Measurements from ENCODE around the gene BID. TPM values are rescaled to one million over a fixed set of nuclear protein-coding genes. Genes with fewer than 3 reads are reported as not detected.

BID gene
- total RNA-seq, 2 donors from 2014 or later = 18.1 to 21.0 TPM

DNA sequence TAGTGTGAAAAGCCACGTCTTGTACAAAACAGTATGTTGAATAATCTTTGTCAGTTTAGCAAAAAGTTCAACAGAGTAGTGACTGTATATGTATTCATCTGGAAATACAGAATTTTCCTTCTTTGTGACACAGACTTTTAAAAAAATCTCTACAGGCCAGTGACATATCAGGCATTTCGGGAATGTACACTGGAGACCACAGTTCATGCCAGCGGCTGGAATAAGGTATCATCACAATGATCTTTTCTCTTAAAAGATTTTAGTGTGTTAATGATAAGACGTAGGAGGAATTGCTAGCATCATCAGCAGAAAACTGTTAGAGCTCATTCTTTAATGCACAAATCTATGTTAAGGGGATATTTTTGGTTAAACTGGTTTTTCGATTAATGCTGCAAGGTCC lies 78.3 kb downstream of the BID start:
- no peak overlapping the region for H3K4me3 ChIP-seq
- TF ChIP-seq POLR2A (IDR thresholded peaks at IDR 0.05) (no peak), POLR2AphosphoS5 (IDR thresholded peaks at IDR 0.05) (no peak)
- TF ChIP-seq, protein P1, sequence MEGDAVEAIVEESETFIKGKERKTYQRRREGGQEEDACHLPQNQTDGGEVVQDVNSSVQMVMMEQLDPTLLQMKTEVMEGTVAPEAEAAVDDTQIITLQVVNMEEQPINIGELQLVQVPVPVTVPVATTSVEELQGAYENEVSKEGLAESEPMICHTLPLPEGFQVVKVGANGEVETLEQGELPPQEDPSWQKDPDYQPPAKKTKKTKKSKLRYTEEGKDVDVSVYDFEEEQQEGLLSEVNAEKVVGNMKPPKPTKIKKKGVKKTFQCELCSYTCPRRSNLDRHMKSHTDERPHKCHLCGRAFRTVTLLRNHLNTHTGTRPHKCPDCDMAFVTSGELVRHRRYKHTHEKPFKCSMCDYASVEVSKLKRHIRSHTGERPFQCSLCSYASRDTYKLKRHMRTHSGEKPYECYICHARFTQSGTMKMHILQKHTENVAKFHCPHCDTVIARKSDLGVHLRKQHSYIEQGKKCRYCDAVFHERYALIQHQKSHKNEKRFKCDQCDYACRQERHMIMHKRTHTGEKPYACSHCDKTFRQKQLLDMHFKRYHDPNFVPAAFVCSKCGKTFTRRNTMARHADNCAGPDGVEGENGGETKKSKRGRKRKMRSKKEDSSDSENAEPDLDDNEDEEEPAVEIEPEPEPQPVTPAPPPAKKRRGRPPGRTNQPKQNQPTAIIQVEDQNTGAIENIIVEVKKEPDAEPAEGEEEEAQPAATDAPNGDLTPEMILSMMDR (IDR thresholded peaks at IDR 0.05) = no peak
- WGBS = 84% methylated on average over 5 of the region's 5 CpGs
- no peaks in the 10 kb centered on the region for H3K36me3 ChIP-seq
- H3K9me3 ChIP-seq = no peaks in the 10 kb centered on the region
- intact Hi-C loops (cut with DNase I) = no loop called here
- DNase-seq (ENCODE audit: low spot score) = no peak
- no peak overlapping the region for H3K27ac ChIP-seq
- no peaks in the 10 kb centered on the region for H3K4me1 ChIP-seq (replicated peaks)
- H3K27me3 ChIP-seq (replicated peaks; ENCODE audit: insufficient read depth) = no peaks in the 10 kb centered on the region

DNA sequence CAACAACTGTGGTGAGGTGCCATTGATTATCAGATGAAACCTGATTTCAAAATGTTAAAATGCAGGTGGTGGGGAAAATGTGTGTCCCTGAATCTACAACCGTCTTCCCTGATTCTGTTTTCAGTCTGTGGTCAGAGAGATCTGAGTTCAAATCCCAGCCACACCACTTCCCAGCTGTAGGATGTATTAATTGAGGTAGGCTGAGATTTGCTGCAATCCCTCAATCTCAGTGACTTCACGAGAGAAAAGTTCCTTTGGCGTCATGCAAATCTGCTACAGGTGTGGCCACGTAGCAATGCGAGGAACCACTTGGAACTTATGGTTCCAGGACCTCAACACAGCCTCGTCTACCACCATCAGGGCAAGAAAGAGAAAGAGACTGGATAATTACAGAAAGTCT lies 79.5 kb downstream of the BID start:
- 90% methylated on average over 6 of the region's 6 CpGs for WGBS
- intact Hi-C loops (cut with DNase I) = no loop called here

DNA sequence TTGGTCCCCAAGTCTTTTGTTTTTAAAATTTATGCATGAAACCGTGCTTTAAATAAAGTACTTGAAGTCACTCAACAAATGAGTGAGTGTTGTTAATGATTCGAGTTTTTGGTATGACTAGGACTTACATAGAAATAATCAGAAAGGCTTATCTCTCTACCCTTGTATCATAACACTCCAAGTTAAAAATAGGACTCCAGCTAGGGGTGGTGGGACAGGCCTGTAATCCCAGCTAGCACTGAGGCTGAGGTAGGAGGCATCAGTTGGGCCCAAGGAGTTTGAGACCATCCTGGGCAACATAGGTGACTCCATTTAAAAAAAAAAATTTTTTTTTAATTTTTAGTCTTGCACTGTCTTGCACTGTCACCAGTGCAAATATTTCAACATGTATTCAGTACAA lies 80.1 kb downstream of the BID start:
- DNase-seq (ENCODE audit: low spot score) = no peak
- no peaks in the 10 kb centered on the region for H3K36me3 ChIP-seq
- H3K4me1 ChIP-seq (replicated peaks) = no peaks in the 10 kb centered on the region
- H3K9me3 ChIP-seq = no peaks in the 10 kb centered on the region
- intact Hi-C loops (cut with DNase I) = no loop called here
- H3K27ac ChIP-seq = no peak overlapping the region
- 98% methylated on average over 2 of the region's 2 CpGs for WGBS
- no peaks in the 10 kb centered on the region for H3K27me3 ChIP-seq (replicated peaks; ENCODE audit: insufficient read depth)
- no peak overlapping the region for H3K4me3 ChIP-seq
- TF ChIP-seq, protein P1 (IDR thresholded peaks at IDR 0.05) = no peak
- TF ChIP-seq POLR2AphosphoS5 (IDR thresholded peaks at IDR 0.05) = no peak
- no peak for TF ChIP-seq POLR2A (IDR thresholded peaks at IDR 0.05)

More for the DNA sequence above, 79.5 kb downstream of the BID start:
- Histone ChIP-seq H3K9me3 (no peaks in the 10 kb centered on the region), H3K36me3 (no peaks in the 10 kb centered on the region), H3K27me3 (replicated peaks; ENCODE audit: insufficient read depth) (no peaks in the 10 kb centered on the region), H3K4me3 (no peak overlapping the region), H3K4me1 (replicated peaks) (no peaks in the 10 kb centered on the region), H3K27ac (no peak overlapping the region)
- DNase-seq (ENCODE audit: low spot score) = no peak
- TF ChIP-seq, protein P1 (IDR thresholded peaks at IDR 0.05) = no peak
- TF ChIP-seq POLR2A (IDR thresholded peaks at IDR 0.05) (no peak), POLR2AphosphoS5 (IDR thresholded peaks at IDR 0.05) (no peak)

DNA sequence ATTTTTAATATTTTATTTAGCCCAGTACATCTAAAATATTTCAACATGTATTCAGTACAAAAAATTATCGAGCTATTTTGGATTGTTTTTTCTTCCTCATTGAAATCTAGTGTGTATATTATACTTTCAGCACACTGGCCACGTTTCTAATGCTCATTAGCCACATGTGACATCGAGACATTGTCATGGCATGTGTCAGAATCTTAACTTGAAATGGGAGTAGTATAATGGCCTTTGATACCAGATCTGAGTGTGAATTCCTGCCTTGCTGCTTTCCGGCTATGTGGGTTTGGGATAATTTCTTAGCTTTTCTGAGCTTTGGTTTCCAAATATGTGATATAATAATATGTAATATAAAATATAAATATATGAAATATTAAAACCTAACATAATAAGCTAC lies 81.4 kb downstream of the BID start:
- Histone ChIP-seq H3K9me3 (no peaks in the 10 kb centered on the region), H3K36me3 (no peaks in the 10 kb centered on the region), H3K27ac (no peak overlapping the region), H3K4me1 (replicated peaks) (no peaks in the 10 kb centered on the region), H3K27me3 (replicated peaks; ENCODE audit: insufficient read depth) (no peaks in the 10 kb centered on the region), H3K4me3 (no peak overlapping the region)
- TF ChIP-seq POLR2A (IDR thresholded peaks at IDR 0.05) (no peak), POLR2AphosphoS5 (IDR thresholded peaks at IDR 0.05) (no peak)
- TF ChIP-seq, protein P1 (IDR thresholded peaks at IDR 0.05) = no peak
- WGBS = 88% methylated on average over 4 of the region's 4 CpGs
- no peak for DNase-seq (ENCODE audit: low spot score)
- intact Hi-C loops (cut with DNase I) = no loop called here

DNA sequence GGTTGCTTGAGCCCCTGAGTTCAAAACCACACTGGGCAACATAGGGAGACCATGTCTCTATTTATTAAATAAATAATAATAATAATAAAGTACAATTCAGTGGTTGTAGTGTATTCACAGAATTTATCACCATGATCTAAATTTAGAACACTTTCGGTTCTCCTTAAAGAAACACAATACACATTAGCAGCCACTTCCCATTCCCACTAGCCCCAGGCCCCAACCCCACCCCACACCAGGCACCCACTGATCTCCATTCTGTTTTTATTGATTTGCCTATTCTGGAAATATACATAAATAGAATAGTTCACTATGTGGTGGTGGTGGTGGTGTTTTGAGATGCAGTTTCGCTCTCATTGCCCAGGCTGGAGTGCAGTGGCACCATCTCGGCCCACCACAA lies 90.0 kb downstream of the BID start:
- intact Hi-C loops (cut with DNase I) = no loop called here
- 86% methylated on average over 3 of the region's 3 CpGs for WGBS

More for the DNA sequence above, 90.0 kb downstream of the BID start:
- Histone ChIP-seq H3K36me3 (no peaks in the 10 kb centered on the region), H3K4me1 (replicated peaks) (no peaks in the 10 kb centered on the region), H3K4me3 (no peak overlapping the region), H3K27ac (no peak overlapping the region), H3K9me3 (no peaks in the 10 kb centered on the region), H3K27me3 (replicated peaks; ENCODE audit: insufficient read depth) (no peaks in the 10 kb centered on the region)
- TF ChIP-seq POLR2A (IDR thresholded peaks at IDR 0.05) (no peak), POLR2AphosphoS5 (IDR thresholded peaks at IDR 0.05) (no peak)
- TF ChIP-seq, protein P1 (IDR thresholded peaks at IDR 0.05) = no peak
- DNase-seq (ENCODE audit: low spot score) = no peak
